GM23338 (cell line): ENCODE data around the gene TPX2. TPM values are rescaled to one million over a fixed set of nuclear protein-coding genes. Genes with fewer than 3 reads are reported as not detected.

Source experiments
- ATAC-seq: fragments of 200-7000 bp; cut with Tn5 transposase; 3 replicates; pipeline ENCODE4 v1.9.1; 2020
- DNase-seq: peaks from one replicate; pipeline ENCODE4 v3.0.0-alpha.2; 2015; ENCODE audit warnings: low spot score
- H2AFZ ChIP-seq: fragments of 200-600 bp; sonication (generic); 2 replicates; pipeline ENCODE4 v1.8.0; 2016; ENCODE audit warnings: antibody characterized with exemption, mild to moderate bottlenecking, moderate library complexity
- H3F3A ChIP-seq: fragments of 200-600 bp; sonication (generic); replicated peaks from 2 replicates; pipeline ENCODE4 v1.8.0; 2017; ENCODE audit warnings: antibody characterized with exemption, mixed run types, low read depth
- H3K27ac ChIP-seq: fragments of 200-600 bp; sonication (generic); 2 replicates; pipeline ENCODE4 v1.6.1; 2016; ENCODE audit warnings: low read depth
- H3K27me3 ChIP-seq: fragments of 200-600 bp; sonication (generic); 2 replicates; pipeline ENCODE4 v1.8.0; 2016; ENCODE audit warnings: mild to moderate bottlenecking, mixed run types, moderate library complexity; ENCODE audit not compliant: insufficient read depth
- H3K36me3 ChIP-seq: fragments of 200-600 bp; sonication (generic); 2 replicates; pipeline ENCODE4 v1.8.0; 2016; ENCODE audit warnings: mild to moderate bottlenecking; ENCODE audit not compliant: insufficient read depth
- H3K4me1 ChIP-seq: fragments of 200-600 bp; sonication (generic); 2 replicates; pipeline ENCODE4 v1.8.0; 2016; ENCODE audit warnings: mild to moderate bottlenecking, moderate library complexity; ENCODE audit not compliant: insufficient read depth
- H3K4me2 ChIP-seq: fragments of 200-600 bp; sonication (generic); 2 replicates; pipeline ENCODE4 v1.7.1; 2017; ENCODE audit warnings: mixed run types
- H3K4me3 ChIP-seq: fragments of 200-600 bp; sonication (generic); 2 replicates; pipeline ENCODE4 v1.6.1; 2016; ENCODE audit warnings: mixed run types
- H3K79me2 ChIP-seq: fragments of 200-600 bp; sonication (generic); replicated peaks from 2 replicates; pipeline ENCODE4 v1.8.0; 2017; ENCODE audit warnings: mild to moderate bottlenecking; ENCODE audit not compliant: insufficient read depth
- H3K9me2 ChIP-seq: fragments of 200-600 bp; sonication (generic); 2 replicates; pipeline ENCODE4 v1.8.0; 2017; ENCODE audit not compliant: insufficient read depth
- H4K20me1 ChIP-seq: fragments of 200-600 bp; sonication (generic); replicated peaks from 2 replicates; pipeline ENCODE4 v1.8.0; 2017; ENCODE audit warnings: mild to moderate bottlenecking; ENCODE audit not compliant: insufficient read depth
- H3K27ac Mint-ChIP-seq: 2 replicates; pipeline ENCODE4 v1.8.0; 2020; ENCODE audit warnings: inconsistent platforms, mild to moderate bottlenecking, moderate library complexity, mixed read lengths
- H3K27me3 Mint-ChIP-seq: 3 replicates; pipeline ENCODE4 v1.8.0; 2022; ENCODE audit warnings: low read depth, mild to moderate bottlenecking, moderate library complexity, mixed read lengths, inconsistent platforms; ENCODE audit not compliant: insufficient read depth, poor library complexity
- H3K36me3 Mint-ChIP-seq: 3 replicates; pipeline ENCODE4 v1.8.0; 2021; ENCODE audit warnings: low read depth, mild to moderate bottlenecking, inconsistent platforms, moderate library complexity, mixed read lengths
- H3K4me1 Mint-ChIP-seq: 3 replicates; pipeline ENCODE4 v1.8.0; 2020; ENCODE audit warnings: mild to moderate bottlenecking, inconsistent platforms, mixed read lengths
- H3K4me3 Mint-ChIP-seq: 3 replicates; pipeline ENCODE4 v1.8.0; 2021; ENCODE audit warnings: moderate library complexity, mild to moderate bottlenecking, inconsistent platforms, mixed read lengths
- H3K9me3 Mint-ChIP-seq: 3 replicates; pipeline ENCODE4 v1.8.0; 2020; ENCODE audit warnings: moderate library complexity, mild to moderate bottlenecking, inconsistent platforms, mixed read lengths
- CREB1 ChIP-seq: fragments of 250-450 bp; sonication (Bioruptor Pico); IDR thresholded peaks from 2 replicates; pipeline ENCODE4 v1.5.0; 2020; ENCODE audit warnings: low read depth, mild to moderate bottlenecking, moderate library complexity
- EZH2 ChIP-seq: fragments of 200-600 bp; sonication (generic); IDR thresholded peaks from one replicate; pipeline ENCODE4 v1.8.0; 2017; ENCODE audit warnings: antibody characterized with exemption, mild to moderate bottlenecking, low read depth; ENCODE audit not compliant: unreplicated experiment
- EZH2phosphoT487 ChIP-seq: fragments of 200-600 bp; sonication (generic); IDR thresholded peaks from one replicate; pipeline ENCODE4 v1.8.1; 2018; ENCODE audit warnings: antibody characterized with exemption; ENCODE audit not compliant: unreplicated experiment
- JUNB ChIP-seq: IDR thresholded peaks from one replicate; pipeline ENCODE4 v1.6.1; 2016; ENCODE audit warnings: antibody characterized with exemption; ENCODE audit not compliant: unreplicated experiment
- NANOG ChIP-seq: IDR thresholded peaks from 2 replicates; pipeline ENCODE4 v1.6.1; 2016; ENCODE audit warnings: antibody characterized with exemption, borderline replicate concordance
- POLR2AphosphoS5 ChIP-seq: IDR thresholded peaks from 2 replicates; pipeline ENCODE4 v1.6.1; 2016; ENCODE audit warnings: antibody characterized with exemption, low read depth
- STAT1 ChIP-seq: IDR thresholded peaks from one replicate; pipeline ENCODE4 v1.6.1; 2016; ENCODE audit warnings: antibody characterized with exemption; ENCODE audit not compliant: unreplicated experiment
- ZNF114 ChIP-seq: fragments of 250-450 bp; sonication (Bioruptor Pico); IDR thresholded peaks from 2 replicates; pipeline ENCODE4 v1.5.0; 2020; ENCODE audit warnings: mild to moderate bottlenecking, moderate library complexity
- ZNF331 ChIP-seq: fragments of 250-450 bp; sonication (Bioruptor Pico); IDR thresholded peaks from 2 replicates; pipeline ENCODE4 v1.5.0; 2020; ENCODE audit warnings: low read depth, mild to moderate bottlenecking, moderate library complexity
- polyA plus RNA-seq: library from polyadenylated mRNA; unstranded; fragments of >200 nt; fragmentation: Nextera tagmentation; extraction: Ambion mirVana; gene quantifications from 2 replicates; pipeline ENCODE4 v1.2.1, GENCODE V29; 2016
- total RNA-seq: library from RNA; depleted of rRNA; stranded (reverse); fragments of >200 nt; shearing (Covaris generic); gene quantifications from 2 replicates; pipeline ENCODE4 v1.2.3, GENCODE V29; 2014
- TF ChIP-seq, protein P1 (sequence below): fragments of 250-450 bp; sonication (Bioruptor Pico); IDR thresholded peaks from 2 replicates; pipeline ENCODE4 v1.5.0; 2020; ENCODE audit warnings: mild to moderate bottlenecking, moderate library complexity
- TF ChIP-seq, protein P2 (sequence below): IDR thresholded peaks from 2 replicates; pipeline ENCODE4 v1.6.1; 2016; ENCODE audit warnings: antibody characterized with exemption
- TF ChIP-seq, protein P3 (sequence below): IDR thresholded peaks from one replicate; pipeline ENCODE4 v1.6.1; 2018; ENCODE audit warnings: antibody characterized with exemption; ENCODE audit not compliant: unreplicated experiment
- TF ChIP-seq, protein P4 (sequence below), 2 experiments: fragments of 200-600 bp in 1 of 2; sonication (generic) in 1 of 2; conservative IDR thresholded peaks; 2 replicates each; pipeline versions ENCODE4 v1.5.1 to v1.6.1; 2016 to 2017; ENCODE audit warnings: antibody characterized with exemption in 2 of 2, low read depth in 2 of 2, mild to moderate bottlenecking in 2 of 2, moderate library complexity in 1 of 2

The TPX2 gene
- total and polyA plus RNA-seq, 2 experiments from 2014 or later, result 101 to 159 TPM

DNA sequence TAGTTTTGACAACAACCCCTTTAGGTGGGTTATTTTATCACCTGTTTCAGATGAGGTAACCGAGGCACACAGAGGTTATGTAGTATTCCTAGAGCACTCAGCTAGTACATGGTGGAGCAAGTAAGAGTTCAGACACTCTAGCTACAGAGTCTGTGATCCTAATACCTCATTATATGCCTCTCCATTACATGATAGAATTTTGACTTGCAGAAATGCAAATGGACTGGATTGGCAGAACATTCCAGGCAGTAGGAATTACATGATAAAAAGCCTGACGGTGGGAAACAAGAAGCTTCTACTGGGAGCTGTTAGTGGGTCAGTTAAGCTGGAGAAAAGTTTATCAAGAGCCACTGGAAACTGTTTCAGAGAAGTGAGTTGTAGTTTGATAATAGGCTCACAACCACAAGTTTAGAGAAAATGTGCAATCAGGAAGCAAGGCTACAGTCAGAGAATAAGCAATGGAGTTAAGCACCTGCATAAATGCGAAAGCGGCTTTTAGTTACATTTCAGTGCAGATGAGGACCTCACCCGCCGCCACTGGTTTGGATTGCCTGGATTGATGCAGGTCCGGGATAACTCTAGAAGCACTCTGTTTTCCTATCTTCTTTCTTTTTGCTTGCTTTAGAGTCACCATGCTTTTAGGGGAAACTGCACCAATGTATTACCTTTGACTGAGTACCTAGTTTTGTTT lies 45.4 kb downstream of the TPX2 start:
- Histone ChIP-seq H3K79me2 (no peaks in the 10 kb centered on the region), H3K9me2 (no peaks in the 10 kb centered on the region), H3K27me3 (no peaks in the 10 kb centered on the region), H3F3A (peaks cover 7% of the 10 kb centered on the region; the same call in 1 of the 2 replicates), H3K4me3 (no peak overlapping the region), H4K20me1 (peaks cover 31% of the 10 kb centered on the region), H3K27ac (peak overlapping the region; percentile 57), H3K4me1 (peaks cover 19% of the 10 kb centered on the region), H3K4me2 (peak overlapping the region; percentile 50), H3K36me3 (peaks cover 71% of the 10 kb centered on the region), H2AFZ (no peak overlapping the region)
- Mint-ChIP-seq H3K27me3 (no peaks in the 10 kb centered on the region), H3K4me1 (peaks cover 37% of the 10 kb centered on the region), H3K27ac (peak overlapping the region; percentile 64), H3K4me3 (no peak overlapping the region), H3K36me3 (peaks cover 84% of the 10 kb centered on the region), H3K9me3 (no peaks in the 10 kb centered on the region)
- DNase-seq (peak; percentile 43), ATAC-seq (peak; percentile 43)
- no peak for TF ChIP-seq JUNB
- no peak for TF ChIP-seq STAT1
- TF ChIP-seq CREB1 (CRISPR knock-in tag), result no peak
- no peak for TF ChIP-seq POLR2AphosphoS5
- no peak for TF ChIP-seq ZNF331 (CRISPR knock-in tag)
- no peak for TF ChIP-seq ZNF114 (CRISPR knock-in tag)
- TF ChIP-seq, protein P1, sequence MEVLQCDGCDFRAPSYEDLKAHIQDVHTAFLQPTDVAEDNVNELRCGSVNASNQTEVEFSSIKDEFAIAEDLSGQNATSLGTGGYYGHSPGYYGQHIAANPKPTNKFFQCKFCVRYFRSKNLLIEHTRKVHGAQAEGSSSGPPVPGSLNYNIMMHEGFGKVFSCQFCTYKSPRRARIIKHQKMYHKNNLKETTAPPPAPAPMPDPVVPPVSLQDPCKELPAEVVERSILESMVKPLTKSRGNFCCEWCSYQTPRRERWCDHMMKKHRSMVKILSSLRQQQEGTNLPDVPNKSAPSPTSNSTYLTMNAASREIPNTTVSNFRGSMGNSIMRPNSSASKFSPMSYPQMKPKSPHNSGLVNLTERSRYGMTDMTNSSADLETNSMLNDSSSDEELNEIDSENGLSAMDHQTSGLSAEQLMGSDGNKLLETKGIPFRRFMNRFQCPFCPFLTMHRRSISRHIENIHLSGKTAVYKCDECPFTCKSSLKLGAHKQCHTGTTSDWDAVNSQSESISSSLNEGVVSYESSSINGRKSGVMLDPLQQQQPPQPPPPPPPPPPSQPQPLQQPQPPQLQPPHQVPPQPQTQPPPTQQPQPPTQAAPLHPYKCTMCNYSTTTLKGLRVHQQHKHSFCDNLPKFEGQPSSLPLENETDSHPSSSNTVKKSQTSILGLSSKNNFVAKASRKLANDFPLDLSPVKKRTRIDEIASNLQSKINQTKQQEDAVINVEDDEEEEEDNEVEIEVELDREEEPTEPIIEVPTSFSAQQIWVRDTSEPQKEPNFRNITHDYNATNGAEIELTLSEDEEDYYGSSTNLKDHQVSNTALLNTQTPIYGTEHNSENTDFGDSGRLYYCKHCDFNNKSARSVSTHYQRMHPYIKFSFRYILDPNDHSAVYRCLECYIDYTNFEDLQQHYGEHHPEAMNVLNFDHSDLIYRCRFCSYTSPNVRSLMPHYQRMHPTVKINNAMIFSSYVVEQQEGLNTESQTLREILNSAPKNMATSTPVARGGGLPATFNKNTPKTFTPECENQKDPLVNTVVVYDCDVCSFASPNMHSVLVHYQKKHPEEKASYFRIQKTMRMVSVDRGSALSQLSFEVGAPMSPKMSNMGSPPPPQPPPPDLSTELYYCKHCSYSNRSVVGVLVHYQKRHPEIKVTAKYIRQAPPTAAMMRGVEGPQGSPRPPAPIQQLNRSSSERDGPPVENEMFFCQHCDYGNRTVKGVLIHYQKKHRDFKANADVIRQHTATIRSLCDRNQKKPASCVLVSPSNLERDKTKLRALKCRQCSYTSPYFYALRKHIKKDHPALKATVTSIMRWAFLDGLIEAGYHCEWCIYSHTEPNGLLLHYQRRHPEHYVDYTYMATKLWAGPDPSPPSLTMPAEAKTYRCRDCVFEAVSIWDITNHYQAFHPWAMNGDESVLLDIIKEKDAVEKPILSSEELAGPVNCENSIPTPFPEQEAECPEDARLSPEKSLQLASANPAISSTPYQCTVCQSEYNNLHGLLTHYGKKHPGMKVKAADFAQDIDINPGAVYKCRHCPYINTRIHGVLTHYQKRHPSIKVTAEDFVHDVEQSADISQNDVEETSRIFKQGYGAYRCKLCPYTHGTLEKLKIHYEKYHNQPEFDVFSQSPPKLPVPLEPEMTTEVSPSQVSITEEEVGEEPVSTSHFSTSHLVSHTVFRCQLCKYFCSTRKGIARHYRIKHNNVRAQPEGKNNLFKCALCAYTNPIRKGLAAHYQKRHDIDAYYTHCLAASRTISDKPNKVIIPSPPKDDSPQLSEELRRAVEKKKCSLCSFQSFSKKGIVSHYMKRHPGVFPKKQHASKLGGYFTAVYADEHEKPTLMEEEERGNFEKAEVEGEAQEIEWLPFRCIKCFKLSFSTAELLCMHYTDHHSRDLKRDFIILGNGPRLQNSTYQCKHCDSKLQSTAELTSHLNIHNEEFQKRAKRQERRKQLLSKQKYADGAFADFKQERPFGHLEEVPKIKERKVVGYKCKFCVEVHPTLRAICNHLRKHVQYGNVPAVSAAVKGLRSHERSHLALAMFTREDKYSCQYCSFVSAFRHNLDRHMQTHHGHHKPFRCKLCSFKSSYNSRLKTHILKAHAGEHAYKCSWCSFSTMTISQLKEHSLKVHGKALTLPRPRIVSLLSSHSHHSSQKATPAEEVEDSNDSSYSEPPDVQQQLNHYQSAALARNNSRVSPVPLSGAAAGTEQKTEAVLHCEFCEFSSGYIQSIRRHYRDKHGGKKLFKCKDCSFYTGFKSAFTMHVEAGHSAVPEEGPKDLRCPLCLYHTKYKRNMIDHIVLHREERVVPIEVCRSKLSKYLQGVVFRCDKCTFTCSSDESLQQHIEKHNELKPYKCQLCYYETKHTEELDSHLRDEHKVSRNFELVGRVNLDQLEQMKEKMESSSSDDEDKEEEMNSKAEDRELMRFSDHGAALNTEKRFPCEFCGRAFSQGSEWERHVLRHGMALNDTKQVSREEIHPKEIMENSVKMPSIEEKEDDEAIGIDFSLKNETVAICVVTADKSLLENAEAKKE, result no peak
- TF ChIP-seq, protein P2, sequence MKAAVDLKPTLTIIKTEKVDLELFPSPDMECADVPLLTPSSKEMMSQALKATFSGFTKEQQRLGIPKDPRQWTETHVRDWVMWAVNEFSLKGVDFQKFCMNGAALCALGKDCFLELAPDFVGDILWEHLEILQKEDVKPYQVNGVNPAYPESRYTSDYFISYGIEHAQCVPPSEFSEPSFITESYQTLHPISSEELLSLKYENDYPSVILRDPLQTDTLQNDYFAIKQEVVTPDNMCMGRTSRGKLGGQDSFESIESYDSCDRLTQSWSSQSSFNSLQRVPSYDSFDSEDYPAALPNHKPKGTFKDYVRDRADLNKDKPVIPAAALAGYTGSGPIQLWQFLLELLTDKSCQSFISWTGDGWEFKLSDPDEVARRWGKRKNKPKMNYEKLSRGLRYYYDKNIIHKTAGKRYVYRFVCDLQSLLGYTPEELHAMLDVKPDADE, result no peak
- no peak for TF ChIP-seq EZH2
- TF ChIP-seq, protein P3, sequence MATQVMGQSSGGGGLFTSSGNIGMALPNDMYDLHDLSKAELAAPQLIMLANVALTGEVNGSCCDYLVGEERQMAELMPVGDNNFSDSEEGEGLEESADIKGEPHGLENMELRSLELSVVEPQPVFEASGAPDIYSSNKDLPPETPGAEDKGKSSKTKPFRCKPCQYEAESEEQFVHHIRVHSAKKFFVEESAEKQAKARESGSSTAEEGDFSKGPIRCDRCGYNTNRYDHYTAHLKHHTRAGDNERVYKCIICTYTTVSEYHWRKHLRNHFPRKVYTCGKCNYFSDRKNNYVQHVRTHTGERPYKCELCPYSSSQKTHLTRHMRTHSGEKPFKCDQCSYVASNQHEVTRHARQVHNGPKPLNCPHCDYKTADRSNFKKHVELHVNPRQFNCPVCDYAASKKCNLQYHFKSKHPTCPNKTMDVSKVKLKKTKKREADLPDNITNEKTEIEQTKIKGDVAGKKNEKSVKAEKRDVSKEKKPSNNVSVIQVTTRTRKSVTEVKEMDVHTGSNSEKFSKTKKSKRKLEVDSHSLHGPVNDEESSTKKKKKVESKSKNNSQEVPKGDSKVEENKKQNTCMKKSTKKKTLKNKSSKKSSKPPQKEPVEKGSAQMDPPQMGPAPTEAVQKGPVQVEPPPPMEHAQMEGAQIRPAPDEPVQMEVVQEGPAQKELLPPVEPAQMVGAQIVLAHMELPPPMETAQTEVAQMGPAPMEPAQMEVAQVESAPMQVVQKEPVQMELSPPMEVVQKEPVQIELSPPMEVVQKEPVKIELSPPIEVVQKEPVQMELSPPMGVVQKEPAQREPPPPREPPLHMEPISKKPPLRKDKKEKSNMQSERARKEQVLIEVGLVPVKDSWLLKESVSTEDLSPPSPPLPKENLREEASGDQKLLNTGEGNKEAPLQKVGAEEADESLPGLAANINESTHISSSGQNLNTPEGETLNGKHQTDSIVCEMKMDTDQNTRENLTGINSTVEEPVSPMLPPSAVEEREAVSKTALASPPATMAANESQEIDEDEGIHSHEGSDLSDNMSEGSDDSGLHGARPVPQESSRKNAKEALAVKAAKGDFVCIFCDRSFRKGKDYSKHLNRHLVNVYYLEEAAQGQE, result no peak
- no peak for TF ChIP-seq EZH2phosphoT487
- TF ChIP-seq NANOG, result no peak
- TF ChIP-seq, protein P4, sequence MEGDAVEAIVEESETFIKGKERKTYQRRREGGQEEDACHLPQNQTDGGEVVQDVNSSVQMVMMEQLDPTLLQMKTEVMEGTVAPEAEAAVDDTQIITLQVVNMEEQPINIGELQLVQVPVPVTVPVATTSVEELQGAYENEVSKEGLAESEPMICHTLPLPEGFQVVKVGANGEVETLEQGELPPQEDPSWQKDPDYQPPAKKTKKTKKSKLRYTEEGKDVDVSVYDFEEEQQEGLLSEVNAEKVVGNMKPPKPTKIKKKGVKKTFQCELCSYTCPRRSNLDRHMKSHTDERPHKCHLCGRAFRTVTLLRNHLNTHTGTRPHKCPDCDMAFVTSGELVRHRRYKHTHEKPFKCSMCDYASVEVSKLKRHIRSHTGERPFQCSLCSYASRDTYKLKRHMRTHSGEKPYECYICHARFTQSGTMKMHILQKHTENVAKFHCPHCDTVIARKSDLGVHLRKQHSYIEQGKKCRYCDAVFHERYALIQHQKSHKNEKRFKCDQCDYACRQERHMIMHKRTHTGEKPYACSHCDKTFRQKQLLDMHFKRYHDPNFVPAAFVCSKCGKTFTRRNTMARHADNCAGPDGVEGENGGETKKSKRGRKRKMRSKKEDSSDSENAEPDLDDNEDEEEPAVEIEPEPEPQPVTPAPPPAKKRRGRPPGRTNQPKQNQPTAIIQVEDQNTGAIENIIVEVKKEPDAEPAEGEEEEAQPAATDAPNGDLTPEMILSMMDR (conservative IDR thresholded peaks at IDR 0.05; ENCODE audit: low read depth in 2 of 2), result no peak
